Stimulated activated CD8-positive, alpha-beta memory T cell treated with anti-CD3 and anti-CD28 coated beads, Interleukin-12 subunit alpha, Interleukin-12 subunit beta, amount 100 ng/mL, for 24 hours (primary cell): ENCODE data around the gene TM9SF3.

Experiments used
- DNase-seq: peaks from one replicate; pipeline ENCODE4 v3.0.0-alpha.2; 2020; ENCODE audit errors: extremely low read depth

The TM9SF3 gene

DNA sequence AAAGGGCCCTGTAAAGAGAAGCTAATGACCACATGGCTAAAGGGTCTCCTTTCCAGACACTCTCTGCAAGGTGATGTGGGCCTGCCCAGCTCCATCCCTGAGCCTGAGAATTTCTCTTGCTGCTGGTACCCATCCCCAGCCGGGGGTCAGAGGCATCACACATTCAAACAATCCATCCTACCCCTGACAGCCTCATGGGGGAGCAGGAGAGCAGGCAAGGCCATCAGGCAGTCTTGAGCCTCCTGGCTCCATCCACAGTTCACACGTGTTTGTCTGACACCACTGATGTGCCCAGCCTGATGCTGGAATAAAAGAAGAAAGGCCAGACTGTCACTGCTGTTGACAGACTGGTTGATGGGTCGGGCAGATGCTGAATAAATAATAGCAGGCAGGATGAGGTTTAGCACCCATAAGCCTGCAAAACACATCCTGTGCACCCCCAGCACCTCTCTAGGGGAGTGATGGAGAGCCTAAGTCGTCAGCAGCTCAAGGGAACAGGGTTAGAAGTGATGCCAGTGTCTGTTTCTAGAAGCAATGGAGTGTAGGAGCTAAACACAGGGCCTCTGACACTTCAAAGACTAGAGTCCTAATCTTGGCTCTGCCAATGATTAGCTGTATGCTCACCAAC, 116.6 kb downstream of the TM9SF3 start:
- no peak for DNase-seq

DNA sequence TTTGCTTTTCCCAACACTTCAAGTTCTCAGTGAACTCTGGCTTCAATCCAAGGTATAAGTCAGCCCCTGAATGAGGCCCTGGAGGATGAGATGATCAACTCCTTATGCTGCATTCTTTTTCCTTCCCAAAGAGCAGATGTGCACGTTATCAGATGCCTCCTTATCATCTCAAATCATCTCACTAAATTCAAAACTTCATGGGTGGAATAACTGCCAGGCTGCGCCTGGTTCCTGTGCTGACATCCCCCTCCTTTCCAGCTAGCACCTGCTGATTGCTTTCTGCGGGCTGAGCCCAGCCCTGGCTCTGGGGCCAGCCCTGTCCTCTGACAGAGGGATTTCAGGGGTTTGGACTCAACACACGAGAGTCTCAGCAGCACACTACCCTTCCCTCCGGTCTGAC, 118.0 kb downstream of the TM9SF3 start:
- DNase-seq: no peak
